Measurements from ENCODE around the gene PREB. TPM values are rescaled to one million over a fixed set of nuclear protein-coding genes. Genes with fewer than 3 reads are reported as not detected.

Gene PREB
- total RNA-seq, 4 donors from 2014 or later = 39.9 to 64.7 (median 48.3) TPM

GRCh38 chr2:27148801-27149439, 14.5 kb upstream of the PREB start, which contains the start of gene TCF23:
Gene TCF23, plus strand, starts transcription at chr2:27149004. Its CDS starts 130 bp downstream, at chr2:27149134.
- no peak within 1 kb of the TSS for H3K27ac ChIP-seq (replicated peaks in 1 of 4)
- WGBS = 60% methylated on average over 11 of the region's 12 CpGs
- no peaks in the 10 kb centered on the region for H3K4me1 ChIP-seq
- TF ChIP-seq POLR2A (IDR thresholded peaks at IDR 0.05; ENCODE audit: low read depth) = no peak
- TF ChIP-seq CTCF (IDR thresholded peaks at IDR 0.05) = no peak
- no peak for TF ChIP-seq POLR2AphosphoS5 (IDR thresholded peaks at IDR 0.05)
- no peak for TF ChIP-seq EP300 (IDR thresholded peaks at IDR 0.05)
- intact Hi-C loops (cut with DNase I) = no loop called here
- H3K36me3 ChIP-seq = no peaks in the 10 kb centered on the region
- DNase-seq (ENCODE audit: extremely low spot score) = no peak
- no peak within 1 kb of the TSS for H3K4me3 ChIP-seq
- H3K27me3 ChIP-seq = peaks cover 0 to 16% (median 0%) of the 10 kb centered on the region in 4 donors
- H3K9me3 ChIP-seq = no peaks in the 10 kb centered on the region

- no peak for DNase-seq (ENCODE audit: extremely low spot score)
- TF ChIP-seq EP300 (IDR thresholded peaks at IDR 0.05) (no peak), POLR2AphosphoS5 (IDR thresholded peaks at IDR 0.05) (no peak), CTCF (IDR thresholded peaks at IDR 0.05) (no peak), POLR2A (IDR thresholded peaks at IDR 0.05; ENCODE audit: low read depth) (no peak)
- no peaks in the 10 kb centered on the region for H3K36me3 ChIP-seq
- intact Hi-C loops (cut with DNase I) = no loop called here
- peaks cover 0 to 16% (median 0%) of the 10 kb centered on the region in 4 donors for H3K27me3 ChIP-seq
- 92% methylated on average over 8 of the region's 8 CpGs for WGBS
- no peaks in the 10 kb centered on the region for H3K4me1 ChIP-seq
- H3K9me3 ChIP-seq = no peaks in the 10 kb centered on the region
- no peak overlapping the region for H3K27ac ChIP-seq (replicated peaks in 1 of 4)
- H3K4me3 ChIP-seq = no peak overlapping the region
Observed at GRCh38 chr2:27147935-27148334, 13.5 kb upstream of the PREB start.

GRCh38 chr2:27145682-27146081, 11.2 kb upstream of the PREB start:
- H3K4me1 ChIP-seq = no peaks in the 10 kb centered on the region
- WGBS = 84% methylated on average over 2 of the region's 2 CpGs
- no peak for TF ChIP-seq CTCF (IDR thresholded peaks at IDR 0.05)
- TF ChIP-seq EP300 (IDR thresholded peaks at IDR 0.05) = no peak
- TF ChIP-seq POLR2AphosphoS5 (IDR thresholded peaks at IDR 0.05) = no peak
- no peak for TF ChIP-seq POLR2A (IDR thresholded peaks at IDR 0.05; ENCODE audit: low read depth)
- no peak overlapping the region for H3K27ac ChIP-seq (replicated peaks in 1 of 4)
- DNase-seq (ENCODE audit: extremely low spot score) = no peak
- peaks cover 0 to 19% (median 0%) of the 10 kb centered on the region in 4 donors for H3K27me3 ChIP-seq
- no peaks in the 10 kb centered on the region for H3K36me3 ChIP-seq
- no peaks in the 10 kb centered on the region for H3K9me3 ChIP-seq
- intact Hi-C loops (cut with DNase I) = no loop called here
- no peak overlapping the region for H3K4me3 ChIP-seq

- 84% methylated on average over 1 of the region's 1 CpG for WGBS
- Histone ChIP-seq H3K27ac (replicated peaks in 1 of 4) (no peak overlapping the region), H3K36me3 (no peaks in the 10 kb centered on the region), H3K4me1 (no peaks in the 10 kb centered on the region), H3K9me3 (no peaks in the 10 kb centered on the region), H3K4me3 (no peak overlapping the region), H3K27me3 (peaks cover 0 to 7% (median 0%) of the 10 kb centered on the region in 4 donors)
- no peak for DNase-seq (ENCODE audit: extremely low spot score)
- intact Hi-C loops (cut with DNase I) = no loop called here
- TF ChIP-seq EP300 (IDR thresholded peaks at IDR 0.05) = no peak
- no peak for TF ChIP-seq CTCF (IDR thresholded peaks at IDR 0.05)
- no peak for TF ChIP-seq POLR2AphosphoS5 (IDR thresholded peaks at IDR 0.05)
- no peak for TF ChIP-seq POLR2A (IDR thresholded peaks at IDR 0.05; ENCODE audit: low read depth)
Observed at GRCh38 chr2:27143285-27143684, 8.8 kb upstream of the PREB start.

GRCh38 chr2:27139310-27139709, 4.9 kb upstream of the PREB start, which contains the start of gene PRR30:
Gene PRR30, minus strand, starts transcription at chr2:27139410. Its CDS starts 1,081 bp downstream, at chr2:27138329.
- DNase-seq (ENCODE audit: extremely low spot score) = no peak
- H3K27me3 ChIP-seq = peaks cover 0 to 3% (median 0%) of the 10 kb centered on the region in 4 donors
- H3K4me3 ChIP-seq = no peak within 1 kb of the TSS
- H3K9me3 ChIP-seq = no peaks in the 10 kb centered on the region
- no peaks in the 10 kb centered on the region for H3K4me1 ChIP-seq
- no peaks in the 10 kb centered on the region for H3K36me3 ChIP-seq
- intact Hi-C loops (cut with DNase I) = no loop called here
- 91% methylated on average over 4 of the region's 4 CpGs for WGBS
- no peak within 1 kb of the TSS for H3K27ac ChIP-seq (replicated peaks in 1 of 4)
- no peak for TF ChIP-seq CTCF (IDR thresholded peaks at IDR 0.05)
- no peak for TF ChIP-seq EP300 (IDR thresholded peaks at IDR 0.05)
- TF ChIP-seq POLR2AphosphoS5 (IDR thresholded peaks at IDR 0.05) = no peak

Data from esophagus muscularis mucosa (tissue), 4 donors.